GM12878 (cell line): Measurements from ENCODE around the gene MYO16.

Experiments
- BHLHE40 ChIP-seq, 2 experiments: fragments of 450-650 bp in 1 of 2; IDR thresholded peaks; 2 replicates each; pipeline ENCODE4 v1.6.1; 2011 to 2017; ENCODE audit warnings: low read depth in 2 of 2, borderline replicate concordance in 1 of 2, improper control_type of control experiment in 1 of 2, low read length in 1 of 2, mild to moderate bottlenecking in 1 of 2
- CBX5 ChIP-seq: sonication (generic); IDR thresholded peaks from 2 replicates; pipeline ENCODE4 v1.6.1; 2016; ENCODE audit warnings: low read depth, moderate library complexity, mild to moderate bottlenecking, inconsistent platforms
- CTCF ChIP-seq, 3 experiments: IDR thresholded peaks in 2 of 3; conservative IDR thresholded peaks in 1 of 3; 2 replicates each; pipeline ENCODE4 v1.5.1; 2011; ENCODE audit warnings: low read depth in 3 of 3, low read length in 3 of 3, mild to moderate bottlenecking in 3 of 3, control low read depth in 2 of 3, moderate library complexity in 2 of 3, inconsistent platforms in 1 of 3, mixed read lengths in 1 of 3; ENCODE audit not compliant: control insufficient read depth in 2 of 3, insufficient read depth in 1 of 3; ENCODE audit errors: extremely low read depth in 1 of 3
- CUX1 ChIP-seq: IDR thresholded peaks from 2 replicates; pipeline ENCODE4 v1.6.1; 2012; ENCODE audit warnings: improper control_type of control experiment, low read depth, low read length; ENCODE audit not compliant: insufficient replicate concordance
- E4F1 ChIP-seq: fragments of 450-650 bp; IDR thresholded peaks from 2 replicates; pipeline ENCODE4 v1.6.1; 2018; ENCODE audit warnings: borderline replicate concordance, mild to moderate bottlenecking; ENCODE audit not compliant: partially characterized antibody
- EP300 ChIP-seq, 2 experiments: fragments of 150-350 bp in 1 of 2; IDR thresholded peaks; 2 replicates each; pipeline ENCODE4 v1.6.1; 2011 to 2012; ENCODE audit warnings: low read depth in 2 of 2, low read length in 2 of 2, borderline replicate concordance in 1 of 2, improper control_type of control experiment in 1 of 2, inconsistent platforms in 1 of 2; ENCODE audit not compliant: control insufficient read depth in 1 of 2
- FOXM1 ChIP-seq: IDR thresholded peaks from 2 replicates; pipeline ENCODE4 v1.6.1; 2012; ENCODE audit warnings: low read depth, mild to moderate bottlenecking, inconsistent platforms, low read length, moderate library complexity
- GABPA ChIP-seq: IDR thresholded peaks from 2 replicates; pipeline ENCODE4 v1.6.1; 2014; ENCODE audit warnings: antibody characterized with exemption, low read depth, mild to moderate bottlenecking, inconsistent platforms
- NR2C2 ChIP-seq: IDR thresholded peaks from 2 replicates; pipeline ENCODE4 v1.6.1; 2011; ENCODE audit warnings: borderline replicate concordance, low read depth; ENCODE audit not compliant: control insufficient read depth, insufficient read length
- SMAD1 ChIP-seq: fragments of 450-650 bp; IDR thresholded peaks from 2 replicates; pipeline ENCODE4 v1.6.1; 2018; ENCODE audit warnings: mild to moderate bottlenecking, low read depth; ENCODE audit not compliant: partially characterized antibody
- SRF ChIP-seq, 2 experiments: IDR thresholded peaks; 2 replicates each; pipeline ENCODE4 v1.6.1; 2011; ENCODE audit warnings: low read depth in 2 of 2, low read length in 2 of 2, mild to moderate bottlenecking in 1 of 2, moderate library complexity in 1 of 2
- SUZ12 ChIP-seq: fragments of 200-600 bp; sonication (generic); IDR thresholded peaks from one replicate; pipeline ENCODE4 v1.6.1; 2018; ENCODE audit warnings: antibody characterized with exemption, mild to moderate bottlenecking; ENCODE audit not compliant: unreplicated experiment
- TAF1 ChIP-seq: IDR thresholded peaks from 2 replicates; pipeline ENCODE4 v1.6.1; 2011; ENCODE audit warnings: mild to moderate bottlenecking, low read depth, low read length, borderline replicate concordance
- ZBTB4 ChIP-seq: fragments of 450-650 bp; formaldehyde crosslinking; IDR thresholded peaks from 2 replicates; pipeline ENCODE4 v1.4.0; 2022; ENCODE audit warnings: mild to moderate bottlenecking, moderate library complexity

GRCh38 chr13:109140054-109140453 is 510.6 kb downstream of the MYO16 start:
- TF ChIP-seq NR2C2 (no peak), SRF (IDR thresholded peaks at IDR 0.05; ENCODE audit: low read depth in 2 of 2, low read length in 2 of 2) (no peak), BHLHE40 (IDR thresholded peaks at IDR 0.05; ENCODE audit: borderline replicate concordance in 1 of 2, low read depth in 2 of 2, low read length in 1 of 2) (no peak), FOXM1 (no peak), TAF1 (no peak), SUZ12 (no peak), E4F1 (no peak), EP300 (IDR thresholded peaks at IDR 0.05; ENCODE audit: borderline replicate concordance in 1 of 2, control insufficient read depth in 1 of 2, low read depth in 2 of 2, low read length in 2 of 2) (no peak), SMAD1 (no peak), ZBTB4 (no peak), CUX1 (no peak), CBX5 (no peak), CTCF (IDR thresholded peaks at IDR 0.05 in 2 of 3, conservative IDR thresholded peaks at IDR 0.05 in 1 of 3; ENCODE audit: control insufficient read depth in 2 of 3, extremely low read depth in 1 of 3, insufficient read depth in 1 of 3, low read depth in 3 of 3, low read length in 3 of 3) (no peak), GABPA (no peak)
